PC-3 (cell line): ENCODE measurements around the gene ZNF680. TPM values are rescaled to one million over a fixed set of nuclear protein-coding genes. Genes with fewer than 3 reads are reported as not detected.
"Not testable (repeated sequence)": the region's sequence is repeated elsewhere in the genome, so short reads cannot be mapped to it uniquely, and the experiment has no call there.

ENCODE experiments used
- ATAC-seq: fragments of 200-7000 bp; cut with Tn5 transposase; 2 replicates; pipeline ENCODE4 v1.9.1; 2020; ENCODE audit warnings: mild to moderate bottlenecking, moderate library complexity
- BruUV-seq: library from RNA; stranded (reverse); fragments of 400-500 nt; replicated peaks from 2 replicates; lab custom pipeline; 2021; lab: Mats Ljungman, UMichigan
- CTCF ChIA-PET: fragments of 300-600 bp; sonication (Branson Sonifier 250); formaldehyde crosslinking; loops from one replicate; lab custom pipeline; 2022; ENCODE audit warnings: antibody characterized with exemption; lab: Charles Lee
- POLR2A ChIA-PET: fragments of 300-600 bp; sonication (Branson Sonifier 250); formaldehyde crosslinking; loops from one replicate; lab custom pipeline; 2022; ENCODE audit warnings: antibody characterized with exemption; ENCODE audit not compliant: unreplicated experiment; lab: Charles Lee
- DNase-seq: peaks from one replicate; pipeline ENCODE4 v3.0.0-alpha.2; 2015
- H2AFZ ChIP-seq: fragments of 300-600 bp; sonication (generic); 2 replicates; pipeline ENCODE4 v1.6.0; 2016; ENCODE audit warnings: antibody characterized with exemption, low read length
- H3F3A ChIP-seq: fragments of 300-600 bp; sonication (generic); one replicate; pipeline ENCODE4 v1.6.0; 2017; ENCODE audit warnings: antibody characterized with exemption, low read length, control low read depth, mild to moderate bottlenecking; ENCODE audit not compliant: unreplicated experiment
- H3K27ac ChIP-seq: fragments of 300-600 bp; sonication (generic); 2 replicates; pipeline ENCODE4 v1.5.1; 2016; ENCODE audit warnings: mild to moderate bottlenecking, low read length
- H3K27me3 ChIP-seq: fragments of 300-600 bp; sonication (generic); 2 replicates; pipeline ENCODE4 v1.6.1; 2016; ENCODE audit warnings: low read length, mixed read lengths
- H3K36me3 ChIP-seq: fragments of 300-600 bp; sonication (generic); 2 replicates; pipeline ENCODE4 v1.6.1; 2016; ENCODE audit warnings: low read depth, mixed run types, low read length, mixed read lengths
- H3K4me1 ChIP-seq: fragments of 300-600 bp; sonication (generic); 2 replicates; pipeline ENCODE4 v1.5.1; 2016; ENCODE audit warnings: low read length; ENCODE audit not compliant: insufficient read depth
- H3K4me2 ChIP-seq: fragments of 300-600 bp; sonication (generic); 2 replicates; pipeline ENCODE4 v1.6.0; 2016; ENCODE audit warnings: low read length
- H3K4me3 ChIP-seq: fragments of 300-600 bp; sonication (generic); 2 replicates; pipeline ENCODE4 v1.5.1; 2016; ENCODE audit warnings: mild to moderate bottlenecking, low read length, mixed read lengths
- H3K79me2 ChIP-seq: fragments of 300-600 bp; sonication (generic); 2 replicates; pipeline ENCODE4 v1.6.1; 2017; ENCODE audit warnings: low read length, mixed read lengths
- H3K9ac ChIP-seq: fragments of 300-600 bp; sonication (generic); 2 replicates; pipeline ENCODE4 v1.6.0; 2016; ENCODE audit warnings: mild to moderate bottlenecking, low read length
- H3K9me2 ChIP-seq: fragments of 300-600 bp; sonication (generic); replicated peaks from 2 replicates; pipeline ENCODE4 v1.6.1; 2016; ENCODE audit warnings: mixed run types, low read length, mixed read lengths
- H3K9me3 ChIP-seq: fragments of 300-600 bp; sonication (generic); 2 replicates; pipeline ENCODE4 v1.6.1; 2016; ENCODE audit warnings: low read length, mixed read lengths
- H4K20me1 ChIP-seq: fragments of 300-600 bp; sonication (generic); 2 replicates; pipeline ENCODE4 v1.6.1; 2016; ENCODE audit warnings: low read length, mixed read lengths
- EZH2 ChIP-seq: fragments of 300-600 bp; sonication (generic); IDR thresholded peaks from one replicate; pipeline ENCODE4 v1.6.1; 2017; ENCODE audit warnings: antibody characterized with exemption, mild to moderate bottlenecking, low read length; ENCODE audit not compliant: unreplicated experiment
- EZH2phosphoT487 ChIP-seq: fragments of 300-600 bp; sonication (generic); IDR thresholded peaks from 2 replicates; pipeline ENCODE4 v1.6.1; 2018; ENCODE audit warnings: mild to moderate bottlenecking, antibody characterized with exemption, low read length, borderline replicate concordance
- intact Hi-C: fragments of 100-400 bp; cut with micrococcal nuclease; formaldehyde crosslinking; loops from 2 replicates; pipeline ENCODE4 v1.9.0; 2023
- total RNA-seq: library from RNA; depleted of rRNA; stranded (reverse); fragments of >200 nt; gene quantifications from 2 replicates; pipeline ENCODE4 v1.2.3, GENCODE V29; 2014
- TF ChIP-seq, protein P1 (sequence below): fragments of 300-600 bp; sonication (generic); conservative IDR thresholded peaks from 2 replicates; pipeline ENCODE4 v1.5.1; 2017; ENCODE audit warnings: antibody characterized with exemption, low read depth, mild to moderate bottlenecking, low read length

ZNF680 gene
- total RNA-seq, 1 experiment from 2014 or later = 8.8 TPM

DNA sequence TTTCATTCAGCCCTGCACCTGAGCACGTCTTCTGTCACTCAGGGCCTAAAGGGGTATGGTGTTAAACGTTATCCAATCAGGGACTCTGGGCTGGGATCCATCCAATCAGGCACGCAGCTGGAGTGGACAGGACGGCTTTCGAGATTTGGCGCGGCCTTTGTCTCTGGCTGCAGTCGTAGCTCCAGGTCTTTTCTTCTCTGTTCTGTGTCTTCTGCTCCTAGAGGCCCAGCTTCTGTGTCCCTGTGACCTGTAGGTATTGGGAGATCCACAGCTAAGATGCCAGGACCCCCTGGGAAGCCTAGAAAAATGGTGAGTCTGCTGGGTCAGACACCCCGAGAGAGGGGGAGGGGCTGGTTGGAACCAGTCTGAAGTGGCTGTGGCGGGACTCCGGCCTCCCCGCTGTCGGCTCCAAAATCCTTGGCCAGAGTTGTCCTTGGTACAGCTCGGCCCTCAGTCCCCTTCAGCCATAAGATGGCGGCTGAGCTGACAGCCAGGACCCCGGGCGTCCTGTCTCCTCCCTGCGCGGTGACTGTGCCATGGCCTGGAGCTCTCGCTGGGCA lies 11.7 kb upstream of the ZNF680 start:
- no peak overlapping the region for H3K9ac ChIP-seq
- ATAC-seq = no peak

DNA sequence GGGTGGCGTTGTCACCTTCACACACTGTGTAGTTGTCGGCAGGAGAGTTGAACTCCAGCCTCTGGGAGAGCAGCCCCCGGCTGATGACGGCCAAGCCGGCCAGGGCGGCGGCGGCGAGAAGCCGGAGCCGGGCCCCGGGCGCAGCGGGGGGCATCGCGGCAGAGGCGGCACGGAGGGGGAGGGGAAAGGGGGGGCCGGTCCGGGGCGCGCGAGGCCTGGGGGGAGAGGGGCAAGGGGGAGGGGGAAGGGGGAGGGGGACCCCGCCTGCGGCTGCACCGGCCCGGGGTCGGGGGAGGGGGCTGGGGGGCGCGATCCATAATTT lies 7.4 kb upstream of the ZNF680 start:
- H3K79me2 ChIP-seq, H3K4me2 ChIP-seq, H2AFZ ChIP-seq, CTCF ChIA-PET, H3K9me3 ChIP-seq, H3K9ac ChIP-seq, DNase-seq, ATAC-seq, H3F3A ChIP-seq, H3K4me3 ChIP-seq, BruUV-seq, H3K36me3 ChIP-seq, intact Hi-C loops, H3K27me3 ChIP-seq, H4K20me1 ChIP-seq, H3K27ac ChIP-seq, H3K9me2 ChIP-seq, H3K4me1 ChIP-seq, POLR2A ChIA-PET: not testable (repeated sequence)

More for the DNA sequence above, 11.7 kb upstream of the ZNF680 start:
- Histone ChIP-seq H2AFZ (no peak overlapping the region), H3K4me2 (no peak overlapping the region), H3K27ac (no peak overlapping the region), H3K9me3 (0 out of 2 replicates have a peak, but pooled peaks cover 8% of the 10 kb centered on the region), H3K79me2 (no peaks in the 10 kb centered on the region), H3F3A (no peaks in the 10 kb centered on the region), H3K4me3 (no peak overlapping the region), H4K20me1 (no peaks in the 10 kb centered on the region), H3K36me3 (no peaks in the 10 kb centered on the region), H3K4me1 (no peaks in the 10 kb centered on the region), H3K9me2 (no peaks in the 10 kb centered on the region), H3K27me3 (no peaks in the 10 kb centered on the region)
- ChIA-PET POLR2A (no interaction called here), CTCF (no interaction called here)
- intact Hi-C loops = no loop called here
- TF ChIP-seq EZH2 (no peak), EZH2phosphoT487 (no peak)
- TF ChIP-seq, protein P1, sequence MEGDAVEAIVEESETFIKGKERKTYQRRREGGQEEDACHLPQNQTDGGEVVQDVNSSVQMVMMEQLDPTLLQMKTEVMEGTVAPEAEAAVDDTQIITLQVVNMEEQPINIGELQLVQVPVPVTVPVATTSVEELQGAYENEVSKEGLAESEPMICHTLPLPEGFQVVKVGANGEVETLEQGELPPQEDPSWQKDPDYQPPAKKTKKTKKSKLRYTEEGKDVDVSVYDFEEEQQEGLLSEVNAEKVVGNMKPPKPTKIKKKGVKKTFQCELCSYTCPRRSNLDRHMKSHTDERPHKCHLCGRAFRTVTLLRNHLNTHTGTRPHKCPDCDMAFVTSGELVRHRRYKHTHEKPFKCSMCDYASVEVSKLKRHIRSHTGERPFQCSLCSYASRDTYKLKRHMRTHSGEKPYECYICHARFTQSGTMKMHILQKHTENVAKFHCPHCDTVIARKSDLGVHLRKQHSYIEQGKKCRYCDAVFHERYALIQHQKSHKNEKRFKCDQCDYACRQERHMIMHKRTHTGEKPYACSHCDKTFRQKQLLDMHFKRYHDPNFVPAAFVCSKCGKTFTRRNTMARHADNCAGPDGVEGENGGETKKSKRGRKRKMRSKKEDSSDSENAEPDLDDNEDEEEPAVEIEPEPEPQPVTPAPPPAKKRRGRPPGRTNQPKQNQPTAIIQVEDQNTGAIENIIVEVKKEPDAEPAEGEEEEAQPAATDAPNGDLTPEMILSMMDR = no peak
- DNase-seq = no peak
- BruUV-seq = no TSS peak

DNA sequence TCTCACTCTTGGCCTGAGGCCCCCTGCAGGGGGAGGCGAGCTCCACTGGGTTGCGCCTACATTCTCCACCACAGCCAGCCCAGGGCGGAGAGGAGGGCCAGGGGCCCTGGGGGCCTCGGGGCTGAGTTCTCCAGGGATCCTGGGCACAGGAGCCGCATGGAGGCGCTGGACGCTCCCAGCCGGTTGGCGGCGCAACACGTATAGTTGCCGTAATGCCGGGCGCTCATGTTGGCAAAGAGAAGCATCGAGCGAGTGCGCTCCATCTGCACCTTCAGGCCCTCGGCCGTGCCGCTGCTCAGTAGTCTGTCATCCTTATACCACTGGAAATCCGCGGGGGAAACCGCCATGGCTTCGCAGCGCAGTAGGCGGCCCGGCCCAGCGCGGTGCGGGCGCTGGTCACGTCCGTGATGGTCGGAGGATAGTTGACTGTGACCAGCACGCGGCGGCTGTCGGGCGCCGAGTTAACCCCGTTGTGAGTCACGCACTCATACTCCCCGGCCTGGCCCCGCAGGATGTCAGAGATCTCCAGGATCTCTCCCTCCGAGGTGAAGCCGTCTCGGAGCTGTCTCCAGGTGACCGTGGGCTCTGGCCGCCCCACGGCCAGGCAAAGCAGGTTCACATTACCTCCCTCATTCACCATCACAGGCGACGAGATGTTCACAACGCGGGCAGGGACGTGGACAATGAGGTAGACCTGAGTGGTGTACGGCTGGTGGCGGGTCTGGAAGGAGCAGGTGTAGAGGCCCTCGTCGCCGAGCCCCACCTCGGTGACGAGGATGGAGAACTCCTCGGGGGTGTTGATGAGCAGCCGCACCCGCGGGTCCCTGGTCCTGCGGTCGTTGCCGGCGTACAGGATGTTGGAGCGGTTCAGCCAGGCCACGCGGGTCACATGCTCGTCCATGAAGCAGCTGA lies 6.8 kb upstream of the ZNF680 start:
- DNase-seq, H3K4me3 ChIP-seq, H3K36me3 ChIP-seq, POLR2A ChIA-PET, H3F3A ChIP-seq, H3K4me1 ChIP-seq, ATAC-seq, H4K20me1 ChIP-seq, BruUV-seq, H3K27me3 ChIP-seq, CTCF ChIA-PET, H3K27ac ChIP-seq, H2AFZ ChIP-seq, H3K9ac ChIP-seq, H3K79me2 ChIP-seq, H3K4me2 ChIP-seq, H3K9me2 ChIP-seq, H3K9me3 ChIP-seq: not testable (repeated sequence)
- intact Hi-C loops = loop anchor here (10.0 kb wide), 1 partner anchor 95 kb away; the partner anchor contains the start of gene ZNF107
